Stimulated activated CD8-positive, alpha-beta memory T cell treated with anti-CD3 and anti-CD28 coated beads, Interleukin-12 subunit alpha, Interleukin-12 subunit beta, amount 100 ng/mL, for 24 hours (primary cell): ENCODE measurements around the gene CIAO2B.
"Not testable (repeated sequence)": the region's sequence is repeated elsewhere in the genome, so short reads cannot be mapped to it uniquely, and the experiment has no call there.

Source experiments
- DNase-seq: peaks from one replicate; pipeline ENCODE4 v3.0.0-alpha.2; 2020; ENCODE audit errors: extremely low read depth

The CIAO2B gene

GRCh38 chr16:66955363-66956153 is 21.4 kb upstream of the CIAO2B start:
- DNase-seq, result not testable (repeated sequence)

- peak; percentile 34 for DNase-seq
Measured at GRCh38 chr16:66954097-66954659, 20.0 kb upstream of the CIAO2B start.

- no peak for DNase-seq
Measured at GRCh38 chr16:66953462-66954096, 19.4 kb upstream of the CIAO2B start.

- DNase-seq, result no peak
Measured at GRCh38 chr16:66952430-66953110, 18.4 kb upstream of the CIAO2B start.

- no peak for DNase-seq
Measured at GRCh38 chr16:66950971-66951790, 17.0 kb upstream of the CIAO2B start.

GRCh38 chr16:66950437-66950836 is 16.2 kb upstream of the CIAO2B start:
- DNase-seq, result no peak

GRCh38 chr16:66949472-66949871 is 15.3 kb upstream of the CIAO2B start:
- DNase-seq, result no peak

GRCh38 chr16:66948837-66949225 is 14.6 kb upstream of the CIAO2B start:
- no peak for DNase-seq

- no peak for DNase-seq
Measured at GRCh38 chr16:66948134-66948836, 14.1 kb upstream of the CIAO2B start.

- peak; percentile 52 for DNase-seq
Measured at GRCh38 chr16:66947302-66948065, 13.3 kb upstream of the CIAO2B start.

- DNase-seq, result no peak
Measured at GRCh38 chr16:66946974-66947301, 12.7 kb upstream of the CIAO2B start.

- no peak for DNase-seq
Measured at GRCh38 chr16:66946541-66946940, 12.3 kb upstream of the CIAO2B start.

GRCh38 chr16:66945939-66946338 is 11.7 kb upstream of the CIAO2B start:
- DNase-seq, result no peak

- DNase-seq, result not testable (repeated sequence)
Measured at GRCh38 chr16:66944971-66945370, 10.8 kb upstream of the CIAO2B start.

GRCh38 chr16:66944054-66944441 is 9.8 kb upstream of the CIAO2B start:
- no peak for DNase-seq

GRCh38 chr16:66943426-66944053 is 9.3 kb upstream of the CIAO2B start:
- no peak for DNase-seq

- DNase-seq, result no peak
Measured at GRCh38 chr16:66942981-66943380, 8.8 kb upstream of the CIAO2B start.

GRCh38 chr16:66940236-66940635 is 6.0 kb upstream of the CIAO2B start:
- no peak for DNase-seq

GRCh38 chr16:66939366-66939765 is 5.2 kb upstream of the CIAO2B start:
- DNase-seq, result no peak
